ENCODE results near the gene DRG1.
"Not testable (repeated sequence)": the region's sequence is repeated elsewhere in the genome, so short reads cannot be mapped to it uniquely, and the experiment has no call there.

DRG1 gene

GRCh38 chr22:31361743-31362142 is 37.7 kb upstream of the DRG1 start:
- Histone ChIP-seq H3K36me3 (ENCODE audit: control insufficient read depth, insufficient read depth, low read length) (no peaks in the 10 kb centered on the region), H3K27me3 (replicated peaks; ENCODE audit: control insufficient read depth, insufficient read depth, low read length) (no peaks in the 10 kb centered on the region), H3K4me3 (replicated peaks; ENCODE audit: low read depth, low read length) (no peak overlapping the region)
- no peak for TF ChIP-seq CTCF (IDR thresholded peaks at IDR 0.05; ENCODE audit: insufficient read depth, low read length, poor library complexity, severe bottlenecking)
- no peak for DNase-seq (ENCODE audit: extremely low read depth, insufficient read length)

DNA sequence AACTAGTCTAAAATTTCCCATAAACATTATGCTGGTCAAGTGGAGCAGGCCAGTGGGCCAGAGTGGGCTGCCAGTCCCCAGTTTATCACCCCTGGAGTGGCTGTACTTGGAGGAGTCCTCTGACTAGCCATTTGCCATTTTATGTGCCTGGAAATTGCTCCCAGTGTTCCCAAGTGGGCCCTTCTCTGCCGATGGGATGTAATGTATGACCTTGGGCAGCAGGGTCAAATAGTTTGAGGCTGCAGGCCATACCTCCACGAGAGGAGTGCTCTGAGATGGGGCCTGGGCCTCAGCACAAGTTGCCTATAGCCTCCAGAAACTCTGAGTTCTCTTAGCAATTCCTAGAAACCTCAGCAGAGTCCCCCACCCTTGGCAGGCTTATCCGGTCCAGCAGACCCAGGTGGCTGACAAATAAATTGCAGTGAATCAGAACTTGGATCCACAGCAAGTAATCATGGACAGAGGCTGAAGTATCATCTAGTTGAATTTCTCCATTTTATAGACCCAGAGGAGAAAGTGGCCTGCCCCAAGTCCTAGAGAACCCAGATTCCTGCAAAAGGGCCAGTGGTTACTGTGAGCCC is 35.4 kb upstream of the DRG1 start:
- H3K4me3 ChIP-seq (replicated peaks; ENCODE audit: low read depth, low read length) = no peak overlapping the region
- no peak for TF ChIP-seq CTCF (IDR thresholded peaks at IDR 0.05; ENCODE audit: insufficient read depth, low read length, poor library complexity, severe bottlenecking)
- DNase-seq (ENCODE audit: extremely low read depth, insufficient read length) = no peak
- H3K36me3 ChIP-seq (ENCODE audit: control insufficient read depth, insufficient read depth, low read length) = no peaks in the 10 kb centered on the region
- no peaks in the 10 kb centered on the region for H3K27me3 ChIP-seq (replicated peaks; ENCODE audit: control insufficient read depth, insufficient read depth, low read length)

- DNase-seq (ENCODE audit: extremely low read depth, insufficient read length) = no peak
- no peak for TF ChIP-seq CTCF (IDR thresholded peaks at IDR 0.05; ENCODE audit: insufficient read depth, low read length, poor library complexity, severe bottlenecking)
- Histone ChIP-seq H3K27me3 (replicated peaks; ENCODE audit: control insufficient read depth, insufficient read depth, low read length) (no peaks in the 10 kb centered on the region), H3K4me3 (replicated peaks; ENCODE audit: low read depth, low read length) (no peak overlapping the region), H3K36me3 (ENCODE audit: control insufficient read depth, insufficient read depth, low read length) (no peaks in the 10 kb centered on the region)
Observed at GRCh38 chr22:31367426-31367825, 32.0 kb upstream of the DRG1 start.

DNA sequence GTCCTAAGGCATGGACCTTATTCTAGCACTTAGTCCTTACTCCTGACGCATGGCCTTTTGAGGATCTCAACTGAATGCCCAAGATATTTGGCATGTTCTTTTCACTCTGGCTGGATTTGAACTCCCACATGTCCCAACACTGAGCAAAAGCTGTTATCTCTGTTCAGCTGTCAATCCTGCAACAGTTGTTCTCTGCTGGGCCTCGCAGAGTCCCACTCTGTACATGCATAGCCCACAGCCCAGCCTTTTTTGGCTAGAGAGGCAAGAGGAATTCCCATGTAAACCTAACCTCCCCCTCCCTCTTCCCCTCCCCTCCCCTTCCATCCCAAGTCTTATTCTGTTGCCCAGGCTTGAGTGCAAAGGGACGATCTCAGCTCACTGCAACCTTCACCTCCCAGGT is 21.8 kb upstream of the DRG1 start:
- no peak for TF ChIP-seq CTCF (IDR thresholded peaks at IDR 0.05; ENCODE audit: insufficient read depth, low read length, poor library complexity, severe bottlenecking)
- DNase-seq (ENCODE audit: extremely low read depth, insufficient read length) = no peak
- no peaks in the 10 kb centered on the region for H3K36me3 ChIP-seq (ENCODE audit: control insufficient read depth, insufficient read depth, low read length)
- no peaks in the 10 kb centered on the region for H3K27me3 ChIP-seq (replicated peaks; ENCODE audit: control insufficient read depth, insufficient read depth, low read length)
- no peak overlapping the region for H3K4me3 ChIP-seq (replicated peaks; ENCODE audit: low read depth, low read length)

GRCh38 chr22:31378123-31378522 is 21.3 kb upstream of the DRG1 start:
- DNase-seq (ENCODE audit: extremely low read depth, insufficient read length) = no peak
- Histone ChIP-seq H3K27me3 (replicated peaks; ENCODE audit: control insufficient read depth, insufficient read depth, low read length) (no peaks in the 10 kb centered on the region), H3K36me3 (ENCODE audit: control insufficient read depth, insufficient read depth, low read length) (no peaks in the 10 kb centered on the region), H3K4me3 (replicated peaks; ENCODE audit: low read depth, low read length) (no peak overlapping the region)
- no peak for TF ChIP-seq CTCF (IDR thresholded peaks at IDR 0.05; ENCODE audit: insufficient read depth, low read length, poor library complexity, severe bottlenecking)

GRCh38 chr22:31378651-31379050 is 20.8 kb upstream of the DRG1 start:
- H3K4me3 ChIP-seq (replicated peaks; ENCODE audit: low read depth, low read length); H3K36me3 ChIP-seq (ENCODE audit: control insufficient read depth, insufficient read depth, low read length); H3K27me3 ChIP-seq (replicated peaks; ENCODE audit: control insufficient read depth, insufficient read depth, low read length); DNase-seq (ENCODE audit: extremely low read depth, insufficient read length): not testable (repeated sequence)
